H1 (cell line): ENCODE results near the gene LONRF2. TPM values are rescaled to one million over a fixed set of nuclear protein-coding genes. Genes with fewer than 3 reads are reported as not detected.

Source experiments
- CTCF ChIA-PET: fragments of 300-600 bp; sonication (Branson Sonifier 250); formaldehyde crosslinking; loops from one replicate; lab custom pipeline; 2021; ENCODE audit not compliant: partially characterized antibody; lab: Charles Lee
- POLR2A ChIA-PET: fragments of 300-600 bp; sonication (Branson Sonifier 250); formaldehyde crosslinking; loops from one replicate; lab custom pipeline; 2021; ENCODE audit warnings: inconsistent platforms; ENCODE audit not compliant: partially characterized antibody; lab: Charles Lee
- DNase-seq, 2 experiments: peaks; one replicate each; pipeline versions ENCODE4 v3.0.0 to v3.0.0-alpha.2; 2010 to 2022; ENCODE audit warnings: low spot score in 2 of 2, low read depth in 1 of 2, mixed read lengths in 1 of 2
- FAIRE-seq: peaks from 2 replicates; lab custom pipeline; 2011; peaks lifted over from hg19 to GRCh38; lab: Jason Lieb, UNC
- H2AFZ ChIP-seq: 2 replicates; pipeline ENCODE4 v1.8.1; 2012; ENCODE audit warnings: low read length, inconsistent platforms
- H2AK5ac ChIP-seq: 2 replicates; pipeline ENCODE4 v1.6.1; 2013; ENCODE audit warnings: low read depth, low read length
- H2BK120ac ChIP-seq: replicated peaks from 2 replicates; pipeline ENCODE3; 2013; ENCODE audit warnings: low read depth, low read length, inconsistent platforms
- H2BK12ac ChIP-seq: 2 replicates; pipeline ENCODE4 v1.6.1; 2013; ENCODE audit warnings: low read depth, low read length
- H2BK15ac ChIP-seq: 2 replicates; pipeline ENCODE4 v1.6.1; 2013; ENCODE audit warnings: low read length
- H2BK20ac ChIP-seq: 2 replicates; pipeline ENCODE4 v1.6.1; 2013; ENCODE audit warnings: low read length
- H2BK5ac ChIP-seq: 2 replicates; pipeline ENCODE4 v1.6.1; 2013; ENCODE audit warnings: low read depth, low read length
- H3K14ac ChIP-seq: 2 replicates; pipeline ENCODE4 v1.6.1; 2013; ENCODE audit warnings: inconsistent platforms; ENCODE audit not compliant: insufficient read length
- H3K18ac ChIP-seq: 2 replicates; pipeline ENCODE4 v1.6.1; 2013; ENCODE audit warnings: low read length; ENCODE audit errors: extremely low read depth
- H3K23ac ChIP-seq: 2 replicates; pipeline ENCODE4 v1.6.1; 2013; ENCODE audit warnings: inconsistent platforms; ENCODE audit not compliant: insufficient read length
- H3K23me2 ChIP-seq: 2 replicates; pipeline ENCODE4 v1.6.1; 2013; ENCODE audit warnings: low read depth, low read length
- H3K27ac ChIP-seq: 2 replicates; pipeline ENCODE4 v1.6.1; 2011; ENCODE audit warnings: low read depth, low read length, inconsistent platforms
- H3K27me3 ChIP-seq, 4 experiments: replicated peaks in 1 of 4; 1 replicate in 1 of 4; 2 replicates in 3 of 4; pipeline versions ENCODE4 v1.6.1 to v1.8.1; 2011 to 2013; ENCODE audit warnings: low read length in 3 of 4, mild to moderate bottlenecking in 3 of 4, inconsistent platforms in 2 of 4, mixed read lengths in 2 of 4, moderate library complexity in 1 of 4; ENCODE audit not compliant: control insufficient read depth in 3 of 4, insufficient read depth in 3 of 4; ENCODE audit errors: extremely low read depth in 1 of 4
- H3K36me3 ChIP-seq, 4 experiments: 2 replicates each; pipeline versions ENCODE4 v1.6.1 to v1.8.1; 2011 to 2013; ENCODE audit warnings: mild to moderate bottlenecking in 4 of 4, low read length in 3 of 4, moderate library complexity in 2 of 4, control low read depth in 1 of 4, inconsistent platforms in 1 of 4; ENCODE audit not compliant: insufficient read depth in 4 of 4, control insufficient read depth in 2 of 4
- H3K4ac ChIP-seq: replicated peaks from 2 replicates; pipeline ENCODE3; 2013; ENCODE audit warnings: low read length, low read depth, mixed read lengths, inconsistent platforms; ENCODE audit not compliant: insufficient read length
- H3K4me1 ChIP-seq, 4 experiments: replicated peaks in 1 of 4; 1 replicate in 1 of 4; 2 replicates in 3 of 4; pipeline versions ENCODE4 v1.6.1 to v1.8.1; 2011 to 2013; ENCODE audit warnings: low read length in 3 of 4, inconsistent platforms in 2 of 4, mixed read lengths in 1 of 4; ENCODE audit not compliant: insufficient read depth in 4 of 4, control insufficient read depth in 3 of 4
- H3K4me2 ChIP-seq, 2 experiments: 2 replicates each; pipeline versions ENCODE4 v1.6.1 to v1.8.1; 2011 to 2013; ENCODE audit warnings: low read depth in 2 of 2, low read length in 2 of 2, control low read depth in 1 of 2, inconsistent platforms in 1 of 2, mild to moderate bottlenecking in 1 of 2; ENCODE audit not compliant: insufficient read depth in 1 of 2
- H3K4me3 ChIP-seq, 4 experiments: fragments of 200-600, 300-600 bp in 1 of 4; sonication (generic), shearing (Covaris generic), sonication (Bioruptor Twin) in 1 of 4; 2 replicates each; pipeline versions ENCODE4 v1.5.1 to v1.8.1; 2011 to 2016; ENCODE audit warnings: low read length in 4 of 4, low read depth in 3 of 4, control low read depth in 2 of 4, inconsistent platforms in 2 of 4, mild to moderate bottlenecking in 2 of 4, mixed read lengths in 1 of 4, moderate library complexity in 1 of 4; ENCODE audit not compliant: insufficient read depth in 2 of 4; ENCODE audit errors: extremely low read depth in 1 of 4
- H3K56ac ChIP-seq: replicated peaks from 2 replicates; pipeline ENCODE3; 2013; ENCODE audit warnings: low read depth, mild to moderate bottlenecking, mixed read lengths, low read length, inconsistent platforms; ENCODE audit not compliant: insufficient read length
- H3K79me1 ChIP-seq: 2 replicates; pipeline ENCODE4 v1.6.1; 2013; ENCODE audit warnings: low read depth, low read length, control low read depth
- H3K79me2 ChIP-seq, 2 experiments: 2 replicates each; pipeline versions ENCODE4 v1.6.1 to v1.8.1; 2012 to 2013; ENCODE audit warnings: low read length in 2 of 2, mild to moderate bottlenecking in 2 of 2, inconsistent platforms in 1 of 2; ENCODE audit not compliant: insufficient read depth in 2 of 2, control insufficient read depth in 1 of 2
- H3K9ac ChIP-seq, 4 experiments: replicated peaks in 1 of 4; 1 replicate in 1 of 4; 2 replicates in 3 of 4; pipeline versions ENCODE4 v1.6.1 to v1.8.1; 2011 to 2013; ENCODE audit warnings: low read depth in 3 of 4, low read length in 3 of 4, control low read depth in 2 of 4, mild to moderate bottlenecking in 2 of 4, moderate library complexity in 2 of 4, inconsistent platforms in 1 of 4; ENCODE audit errors: extremely low read depth in 1 of 4
- H3K9me3 ChIP-seq, 2 experiments: 2 replicates each; pipeline versions ENCODE4 v1.6.1 to v1.8.1; 2012 to 2013; ENCODE audit warnings: mild to moderate bottlenecking in 2 of 2, moderate library complexity in 2 of 2, control low read depth in 1 of 2, inconsistent platforms in 1 of 2, low read depth in 1 of 2, low read length in 1 of 2, mixed read lengths in 1 of 2; ENCODE audit not compliant: insufficient read depth in 2 of 2
- H4K20me1 ChIP-seq, 2 experiments: replicated peaks in 1 of 2; 2 replicates each; pipeline versions ENCODE3 to v1.8.1; 2011 to 2013; ENCODE audit warnings: inconsistent platforms in 2 of 2, low read length in 2 of 2, mild to moderate bottlenecking in 1 of 2; ENCODE audit not compliant: insufficient read depth in 2 of 2, control insufficient read depth in 1 of 2
- H4K5ac ChIP-seq: 2 replicates; pipeline ENCODE4 v1.6.1; 2013; ENCODE audit warnings: low read length, low read depth, mixed read lengths, inconsistent platforms; ENCODE audit not compliant: insufficient read length
- H4K8ac ChIP-seq: 2 replicates; pipeline ENCODE4 v1.8.0; 2013; ENCODE audit warnings: mild to moderate bottlenecking, moderate library complexity, low read length, inconsistent platforms; ENCODE audit not compliant: insufficient read depth; ENCODE audit errors: extremely low read depth
- H4K91ac ChIP-seq: replicated peaks from 2 replicates; pipeline ENCODE3; 2013; ENCODE audit warnings: low read length, mixed read lengths, inconsistent platforms; ENCODE audit not compliant: insufficient read length
- BCL11A ChIP-seq, 2 experiments: IDR thresholded peaks; one replicate each; pipeline ENCODE4 v1.6.1; 2011; ENCODE audit warnings: low read depth in 2 of 2, low read length in 2 of 2, mild to moderate bottlenecking in 2 of 2
- EZH2 ChIP-seq: fragments of 200-600 bp; sonication (generic); IDR thresholded peaks from 2 replicates; pipeline ENCODE4 v1.7.1; 2012; ENCODE audit warnings: low read depth, mild to moderate bottlenecking, moderate library complexity, low read length, inconsistent platforms; ENCODE audit not compliant: severe bottlenecking
- HDAC2 ChIP-seq, 2 experiments: fragments of 300-600 bp in 1 of 2; sonication (generic) in 1 of 2; IDR thresholded peaks; 2 replicates each; pipeline ENCODE4 v1.6.1; 2011 to 2012; ENCODE audit warnings: low read depth in 2 of 2, low read length in 2 of 2, mild to moderate bottlenecking in 2 of 2, moderate library complexity in 2 of 2, borderline replicate concordance in 1 of 2, inconsistent platforms in 1 of 2
- WGBS, 2 experiments: shearing (Covaris generic) in 1 of 2; methylation state at CpG; one replicate each; pipeline versions ENCODE4 v1.1.6 to v1.1.7; 2013 to 2015; ENCODE audit warnings: low lambda C conversion rate in 2 of 2, mixed read lengths in 2 of 2, inconsistent platforms in 1 of 2, low coverage in 1 of 2, missing lambda C conversion rate in 1 of 2; ENCODE audit not compliant: insufficient replicate concordance in 2 of 2, insufficient coverage in 1 of 2, insufficient read length in 1 of 2; ENCODE audit errors: extremely low coverage in 1 of 2, missing lambda C conversion rate in 1 of 2; 5-methylcytosine and 5-hydroxymethylcytosine counted together
- polyA plus RNA-seq, 7 experiments: library from polyadenylated mRNA; depleted of rRNA in 3 of 7; stranded (reverse) in 5 of 7; unstranded in 2 of 7; fragments of >200 nt in 5 of 7; fragments of 200-250 nt in 2 of 7; gene quantifications; 1 replicate in 5 of 7; 2 replicates in 1 of 7; 4 replicates in 1 of 7; pipeline versions ENCODE4 v1.2.1 to v1.2.3, GENCODE V29; 2011 to 2013; ENCODE audit warnings: missing spikeins in 2 of 7, mixed read lengths in 2 of 7
- total RNA-seq: library from RNA; stranded (reverse); fragmentation: NEBNext Ultra II Directional; extraction: Animal tissue kit (Norgen Biotek cat#: 25700); gene quantifications from 2 replicates; pipeline ENCODE4 v1.2.1, GENCODE V29; 2021

The LONRF2 gene
- total and polyA plus RNA-seq, 2 of the 8 experiments (the other 6 are each of a cell fraction or from before 2014, with no cell fraction given): 0.24 to 0.74 TPM

DNA sequence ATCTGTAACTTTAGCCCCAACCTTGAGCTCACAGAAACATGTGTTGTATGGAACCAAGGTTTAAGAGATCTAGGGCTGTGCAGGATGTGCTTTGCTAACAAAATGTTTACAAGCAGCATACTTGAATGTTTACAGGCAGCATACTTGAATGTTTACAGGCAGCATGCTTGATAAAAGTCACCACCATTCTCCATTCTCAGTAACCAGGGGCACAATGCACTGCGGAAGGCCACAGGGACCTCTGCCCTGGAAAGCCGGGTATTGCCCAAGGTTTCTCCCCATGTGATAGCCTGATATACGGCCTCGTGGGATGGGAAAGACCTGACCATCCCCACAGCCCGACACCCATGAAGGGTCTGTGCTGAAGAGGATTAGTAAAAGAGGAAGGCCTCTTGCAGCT, 52.4 kb downstream of the LONRF2 start:
- Histone ChIP-seq H3K56ac (no peak overlapping the region), H2AK5ac (no peak overlapping the region), H3K23ac (no peak overlapping the region), H3K36me3 (no peaks in the 10 kb centered on the region), H3K27me3 (no peaks in the 10 kb centered on the region), H4K91ac (no peak overlapping the region), H2AFZ (no peak overlapping the region), H3K4ac (no peak overlapping the region), H3K18ac (no peak overlapping the region), H3K4me2 (no peak overlapping the region), H2BK120ac (no peak overlapping the region), H4K20me1 (no peaks in the 10 kb centered on the region), H2BK5ac (no peak overlapping the region), H2BK20ac (no peak overlapping the region), H4K8ac (no peak overlapping the region), H3K79me2 (no peaks in the 10 kb centered on the region), H4K5ac (no peak overlapping the region), H3K79me1 (no peaks in the 10 kb centered on the region), H3K9ac (no peak overlapping the region), H3K14ac (no peak overlapping the region), H3K9me3 (peaks cover 4 to 8% of the 10 kb centered on the region in 2 experiments), H3K27ac (no peak overlapping the region), H2BK15ac (no peak overlapping the region), H3K4me1 (peaks cover 0 to 3% (median 0%) of the 10 kb centered on the region in 4 experiments; a peak in 1 of 7 replicates), H3K23me2 (no peaks in the 10 kb centered on the region), H2BK12ac (no peak overlapping the region), H3K4me3 (no peak overlapping the region)
- TF ChIP-seq HDAC2 (IDR thresholded peaks at IDR 0.05; ENCODE audit: borderline replicate concordance in 1 of 2, low read depth in 2 of 2, low read length in 2 of 2) (no peak), BCL11A (IDR thresholded peaks at IDR 0.05; ENCODE audit: low read depth in 2 of 2, low read length in 2 of 2) (no peak), EZH2 (no peak)
- FAIRE-seq: no peak
- no peak for DNase-seq
- WGBS, 2 experiments: 96% methylated on average over 5 of the region's 5 CpGs; no CpG with 5 or more reads in 1 of the 2 experiments
- CTCF ChIA-PET: interaction anchor here (1.5 kb wide), 1 partner anchor 9 kb away, joined by 9 read pairs; no protein-coding TSS in a partner anchor
- POLR2A ChIA-PET: no interaction called here
